LNCAP (cell line): ENCODE results near the gene IRGQ.

Source experiments
- TF ChIP-seq, protein P1 (sequence below): fragments of 450-650 bp; IDR thresholded peaks from 2 replicates; pipeline ENCODE4 v1.5.1; 2017; ENCODE audit warnings: mild to moderate bottlenecking

IRGQ gene

GRCh38 chr19:43548706-43549105, 47.2 kb downstream of the IRGQ start:
- TF ChIP-seq, protein P1, sequence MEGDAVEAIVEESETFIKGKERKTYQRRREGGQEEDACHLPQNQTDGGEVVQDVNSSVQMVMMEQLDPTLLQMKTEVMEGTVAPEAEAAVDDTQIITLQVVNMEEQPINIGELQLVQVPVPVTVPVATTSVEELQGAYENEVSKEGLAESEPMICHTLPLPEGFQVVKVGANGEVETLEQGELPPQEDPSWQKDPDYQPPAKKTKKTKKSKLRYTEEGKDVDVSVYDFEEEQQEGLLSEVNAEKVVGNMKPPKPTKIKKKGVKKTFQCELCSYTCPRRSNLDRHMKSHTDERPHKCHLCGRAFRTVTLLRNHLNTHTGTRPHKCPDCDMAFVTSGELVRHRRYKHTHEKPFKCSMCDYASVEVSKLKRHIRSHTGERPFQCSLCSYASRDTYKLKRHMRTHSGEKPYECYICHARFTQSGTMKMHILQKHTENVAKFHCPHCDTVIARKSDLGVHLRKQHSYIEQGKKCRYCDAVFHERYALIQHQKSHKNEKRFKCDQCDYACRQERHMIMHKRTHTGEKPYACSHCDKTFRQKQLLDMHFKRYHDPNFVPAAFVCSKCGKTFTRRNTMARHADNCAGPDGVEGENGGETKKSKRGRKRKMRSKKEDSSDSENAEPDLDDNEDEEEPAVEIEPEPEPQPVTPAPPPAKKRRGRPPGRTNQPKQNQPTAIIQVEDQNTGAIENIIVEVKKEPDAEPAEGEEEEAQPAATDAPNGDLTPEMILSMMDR, result no peak

DNA sequence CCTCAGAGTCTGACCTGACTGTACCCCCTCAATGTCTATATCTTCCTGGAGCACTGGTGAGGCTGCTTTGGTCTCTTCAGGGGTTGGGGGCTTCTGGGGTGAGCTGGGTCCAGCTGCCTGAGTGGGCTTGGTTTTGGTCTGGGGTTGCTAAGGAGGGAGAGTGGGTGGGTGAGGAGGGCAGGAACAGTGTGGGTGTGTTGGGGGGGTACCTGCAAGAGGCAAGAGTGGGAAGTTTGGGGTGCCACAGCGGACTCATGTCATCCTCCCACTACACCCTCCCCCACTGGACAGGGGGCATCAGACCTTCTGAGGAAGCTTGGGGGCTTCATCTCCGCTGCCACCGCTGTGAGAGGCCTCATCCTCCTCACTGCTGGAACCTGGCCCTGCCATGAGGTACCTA, 49.4 kb downstream of the IRGQ start:
- TF ChIP-seq, protein P1, result no peak

- TF ChIP-seq, protein P1, result no peak
Observed at GRCh38 chr19:43545981-43546380, 50.0 kb downstream of the IRGQ start.

GRCh38 chr19:43545276-43545675, 50.7 kb downstream of the IRGQ start:
- TF ChIP-seq, protein P1, result no peak

DNA sequence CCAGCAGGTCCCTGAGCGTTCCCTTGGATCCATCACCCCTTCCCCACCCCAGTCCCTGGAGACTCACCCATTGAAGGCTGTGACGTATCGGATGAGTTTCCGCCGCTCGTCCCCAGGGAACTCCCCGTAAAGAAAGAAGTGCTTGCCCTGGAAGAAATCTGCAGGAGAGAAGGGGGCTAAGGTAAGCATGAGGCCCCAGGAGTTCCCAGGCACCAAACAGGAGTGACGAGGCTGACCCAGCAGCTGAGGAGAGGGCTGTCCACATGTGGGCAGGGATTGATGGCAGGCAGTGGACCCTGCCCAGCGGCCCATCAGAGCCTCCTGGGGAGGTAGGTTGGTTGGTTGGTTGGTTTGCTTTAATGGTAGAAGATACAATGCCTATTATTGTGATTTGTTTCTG, 51.9 kb downstream of the IRGQ start:
- TF ChIP-seq, protein P1, result no peak

- TF ChIP-seq, protein P1, result no peak
Observed at GRCh38 chr19:43541920-43542650, 53.8 kb downstream of the IRGQ start.

GRCh38 chr19:43540381-43540780, 55.6 kb downstream of the IRGQ start:
- TF ChIP-seq, protein P1, result no peak

GRCh38 chr19:43538922-43539321, 57.0 kb downstream of the IRGQ start:
- TF ChIP-seq, protein P1, result no peak
